Activated CD4-positive, alpha-beta T cell treated with anti-CD3 and anti-CD28 coated beads for 36 hours (primary cell): ENCODE results near the gene BPIFB3. TPM values are rescaled to one million over a fixed set of nuclear protein-coding genes. Genes with fewer than 3 reads are reported as not detected.
"Not testable (repeated sequence)": the region's sequence is repeated elsewhere in the genome, so short reads cannot be mapped to it uniquely, and the experiment has no call there.

ENCODE experiments used
- ATAC-seq: fragments of 200-7000 bp; cut with Tn5 transposase; one replicate; pipeline ENCODE4 v1.10.0; 2021; ENCODE audit warnings: mild to moderate bottlenecking, moderate library complexity
- CTCF ChIA-PET: fragments of 350-600 bp; sonication (Branson Sonifier 250); formaldehyde crosslinking; loops from one replicate; lab custom pipeline; 2021; ENCODE audit warnings: antibody characterized with exemption; lab: Charles Lee
- POLR2A ChIA-PET: fragments of 350-600 bp; sonication (Branson Sonifier 250); formaldehyde crosslinking; loops from one replicate; lab custom pipeline; 2021; ENCODE audit warnings: antibody characterized with exemption, inconsistent platforms; lab: Charles Lee
- DNase-seq: peaks from one replicate; pipeline ENCODE4 v3.0.0-alpha.2; 2020
- H3K27ac Mint-ChIP-seq: one replicate; pipeline ENCODE4 v1.8.0; 2021; ENCODE audit warnings: mixed read lengths
- H3K27me3 Mint-ChIP-seq: one replicate; pipeline ENCODE4 v1.8.0; 2021; ENCODE audit warnings: mixed read lengths
- H3K36me3 Mint-ChIP-seq: one replicate; pipeline ENCODE4 v1.8.0; 2021; ENCODE audit warnings: low read depth, mixed read lengths
- H3K4me1 Mint-ChIP-seq: one replicate; pipeline ENCODE4 v1.8.0; 2021; ENCODE audit warnings: mixed read lengths
- H3K4me3 Mint-ChIP-seq: one replicate; pipeline ENCODE4 v1.8.0; 2021; ENCODE audit warnings: mild to moderate bottlenecking, moderate library complexity, mixed read lengths
- H3K9me3 Mint-ChIP-seq: one replicate; pipeline ENCODE4 v1.8.0; 2021; ENCODE audit warnings: low read depth, mixed read lengths
- intact Hi-C, 2 experiments: fragments of 100-400 bp; cut with DNase I in 1 of 2; cut with micrococcal nuclease in 1 of 2; formaldehyde crosslinking; loops; one replicate each; pipeline versions ENCODE4 v1.14.2 to v1.15.1; 2022 to 2024; cut with DNase I, micrococcal nuclease
- total RNA-seq, 2 experiments: library from RNA; stranded (reverse); gene quantifications; one replicate each; pipeline ENCODE4 v1.2.3, GENCODE V29; 2021

BPIFB3 gene
- total RNA-seq, 2 experiments from 2014 or later = not detected

DNA sequence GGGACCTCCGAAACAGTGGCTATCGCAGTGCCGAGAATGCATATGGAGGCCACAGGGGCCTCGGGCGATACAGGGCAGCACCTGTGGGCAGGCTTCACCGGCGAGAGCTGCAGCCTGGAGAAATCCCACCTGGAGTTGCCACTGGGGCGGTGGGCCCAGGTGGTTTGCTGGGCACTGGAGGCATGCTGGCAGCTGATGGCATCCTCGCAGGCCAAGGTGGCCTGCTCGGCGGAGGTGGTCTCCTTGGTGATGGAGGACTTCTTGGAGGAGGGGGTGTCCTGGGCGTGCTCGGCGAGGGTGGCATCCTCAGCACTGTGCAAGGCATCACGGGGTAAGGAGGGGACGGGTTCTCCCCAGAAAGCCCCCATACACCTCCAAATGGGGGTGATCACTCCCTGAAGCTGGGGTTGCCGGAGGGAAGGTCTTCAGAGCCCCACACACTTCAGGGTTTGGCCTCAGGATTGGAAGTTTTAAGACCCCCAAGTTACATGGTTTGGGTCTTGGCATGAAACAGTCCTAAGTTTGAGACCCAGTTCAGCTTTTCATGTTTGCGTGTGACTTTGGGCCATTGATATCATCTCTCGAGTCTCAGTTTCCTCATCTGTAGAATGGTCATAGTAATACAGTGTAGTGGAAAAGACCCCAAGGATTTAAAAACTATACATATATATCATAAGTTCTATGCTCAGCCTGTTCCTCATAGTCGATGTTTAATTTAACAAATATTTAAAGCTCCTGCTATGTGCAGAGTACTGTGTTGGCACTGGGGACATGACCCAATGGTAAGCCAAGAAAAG is 30.0 kb downstream of the BPIFB3 start:
- POLR2A ChIA-PET = no interaction called here
- Mint-ChIP-seq H3K27ac (no peak overlapping the region), H3K36me3 (no peaks in the 10 kb centered on the region), H3K4me1 (no peaks in the 10 kb centered on the region), H3K4me3 (no peak overlapping the region), H3K9me3 (no peaks in the 10 kb centered on the region), H3K27me3 (no peaks in the 10 kb centered on the region)
- DNase-seq (no peak), ATAC-seq (no peak)
- CTCF ChIA-PET = interaction anchor here (0.7 kb wide), 1 partner anchor 12 kb away, joined by 5 read pairs; no protein-coding TSS in a partner anchor
- intact Hi-C loops = no loop called here

GRCh38 chr20:33084722-33085121 is 31.0 kb downstream of the BPIFB3 start:
- H3K4me1 Mint-ChIP-seq = no peaks in the 10 kb centered on the region
- H3K27me3 Mint-ChIP-seq = no peaks in the 10 kb centered on the region
- CTCF ChIA-PET = interaction anchor here (0.9 kb wide), 1 partner anchor 9 kb away, joined by 3 read pairs; no protein-coding TSS in a partner anchor
- no peak overlapping the region for H3K4me3 Mint-ChIP-seq
- POLR2A ChIA-PET = no interaction called here
- no peak for ATAC-seq
- no peak overlapping the region for H3K27ac Mint-ChIP-seq
- H3K36me3 Mint-ChIP-seq = no peaks in the 10 kb centered on the region
- H3K9me3 Mint-ChIP-seq = no peaks in the 10 kb centered on the region
- intact Hi-C loops = no loop called here
- no peak for DNase-seq

- Mint-ChIP-seq H3K4me1 (no peaks in the 10 kb centered on the region), H3K27ac (no peak overlapping the region), H3K36me3 (no peaks in the 10 kb centered on the region), H3K4me3 (no peak overlapping the region), H3K9me3 (no peaks in the 10 kb centered on the region), H3K27me3 (no peaks in the 10 kb centered on the region)
- CTCF ChIA-PET = interaction anchor here (0.5 to 1.5 kb wide), 3 partner anchors 10 to 289 kb away, joined by 3 to 4 read pairs (median 3); no protein-coding TSS in a partner anchor
- POLR2A ChIA-PET = no interaction called here
- intact Hi-C loops = no loop called here
- no peak for DNase-seq
- no peak for ATAC-seq
Observed at GRCh38 chr20:33086052-33086722, 32.5 kb downstream of the BPIFB3 start.

- Mint-ChIP-seq H3K4me1 (peaks cover 2% of the 10 kb centered on the region), H3K36me3 (no peaks in the 10 kb centered on the region), H3K9me3 (no peaks in the 10 kb centered on the region), H3K4me3 (no peak overlapping the region), H3K27ac (no peak overlapping the region), H3K27me3 (no peaks in the 10 kb centered on the region)
- no peak for DNase-seq
- intact Hi-C loops = loop anchor here in 1 of 2 experiments (10.0 kb wide), 1 partner anchor 416 kb away; the partner anchor contains the start of gene C20orf203
- no peak for ATAC-seq
- POLR2A ChIA-PET = no interaction called here
- CTCF ChIA-PET = interaction anchor here (0.8 to 1.4 kb wide), 2 partner anchors 86 to 93 kb away, joined by 3 to 4 read pairs; no protein-coding TSS in a partner anchor
Observed at GRCh38 chr20:33091147-33091546, 37.4 kb downstream of the BPIFB3 start.

DNA sequence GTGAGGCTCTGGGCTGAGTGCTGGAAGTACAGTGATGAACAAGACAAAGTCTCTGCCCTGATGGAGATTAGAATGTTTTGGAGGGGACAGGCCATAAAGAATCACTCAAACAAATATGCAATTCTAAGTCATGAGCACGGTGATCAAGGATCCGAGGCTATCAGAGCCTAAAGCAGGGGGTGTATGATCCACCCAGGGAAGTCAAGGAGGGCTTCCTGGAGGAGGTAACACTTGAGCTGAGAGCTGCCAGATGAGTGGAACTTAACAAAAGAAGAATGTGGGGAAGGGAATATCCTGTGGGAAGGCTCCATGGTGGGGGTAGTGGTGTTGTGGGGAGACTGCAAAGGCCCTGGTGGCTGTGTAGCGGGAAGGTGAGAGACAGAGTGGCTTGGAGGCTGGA is 38.0 kb downstream of the BPIFB3 start:
- ChIA-PET POLR2A (no interaction called here), CTCF (no interaction called here)
- Mint-ChIP-seq H3K9me3 (no peaks in the 10 kb centered on the region), H3K36me3 (no peaks in the 10 kb centered on the region), H3K27me3 (no peaks in the 10 kb centered on the region), H3K4me3 (no peak overlapping the region), H3K4me1 (peaks cover 2% of the 10 kb centered on the region), H3K27ac (no peak overlapping the region)
- DNase-seq = no peak
- intact Hi-C loops = loop anchor here in 1 of 2 experiments (10.0 kb wide), 1 partner anchor 417 kb away; the partner anchor contains the start of gene C20orf203
- no peak for ATAC-seq

GRCh38 chr20:33092361-33092760 is 38.7 kb downstream of the BPIFB3 start:
- H3K27ac Mint-ChIP-seq = no peak overlapping the region
- ATAC-seq (no peak), DNase-seq (no peak)
- no peaks in the 10 kb centered on the region for H3K36me3 Mint-ChIP-seq
- H3K4me1 Mint-ChIP-seq = peaks cover 2% of the 10 kb centered on the region
- intact Hi-C loops = loop anchor here in 1 of 2 experiments (10.0 kb wide), 1 partner anchor 418 kb away; the partner anchor contains the start of gene C20orf203
- ChIA-PET POLR2A (no interaction called here), CTCF (interaction anchor here (0.7 kb wide), 1 partner anchor 644 kb away, joined by 3 read pairs; no protein-coding TSS in a partner anchor)
- no peaks in the 10 kb centered on the region for H3K27me3 Mint-ChIP-seq
- no peaks in the 10 kb centered on the region for H3K9me3 Mint-ChIP-seq
- H3K4me3 Mint-ChIP-seq = no peak overlapping the region

GRCh38 chr20:33093074-33093473 is 39.4 kb downstream of the BPIFB3 start:
- ATAC-seq (no peak), DNase-seq (no peak)
- H3K27ac Mint-ChIP-seq = no peak overlapping the region
- CTCF ChIA-PET = no interaction called here
- no peaks in the 10 kb centered on the region for H3K36me3 Mint-ChIP-seq
- H3K4me1 Mint-ChIP-seq = peaks cover 2% of the 10 kb centered on the region
- H3K27me3 Mint-ChIP-seq = no peaks in the 10 kb centered on the region
- intact Hi-C loops = loop anchor here in 1 of 2 experiments (10.0 kb wide), 1 partner anchor 418 kb away; the partner anchor contains the start of gene C20orf203
- POLR2A ChIA-PET = no interaction called here
- no peak overlapping the region for H3K4me3 Mint-ChIP-seq
- no peaks in the 10 kb centered on the region for H3K9me3 Mint-ChIP-seq

DNA sequence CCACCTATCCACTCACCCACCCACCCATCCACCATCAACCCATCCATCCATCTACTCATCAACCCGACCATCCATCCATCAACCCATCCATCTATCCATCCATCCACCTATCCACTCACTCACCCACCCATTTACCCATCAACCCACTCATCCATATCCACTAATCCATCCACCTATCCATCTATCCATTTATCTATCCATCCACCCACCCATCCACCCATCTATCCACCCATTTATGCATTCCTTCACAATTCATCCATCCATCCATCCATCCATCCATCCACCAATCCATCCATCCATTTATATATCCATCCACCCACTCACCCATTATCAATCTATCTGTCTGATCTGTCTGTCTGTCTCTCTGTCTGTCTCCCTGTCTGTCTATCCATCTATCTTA is 39.9 kb downstream of the BPIFB3 start:
- H3K27me3 Mint-ChIP-seq = no peaks in the 10 kb centered on the region
- H3K36me3 Mint-ChIP-seq = no peaks in the 10 kb centered on the region
- peaks cover 2% of the 10 kb centered on the region for H3K4me1 Mint-ChIP-seq
- ChIA-PET POLR2A (no interaction called here), CTCF (interaction anchor here (0.9 kb wide), 1 partner anchor 148 kb away, joined by 3 read pairs; no protein-coding TSS in a partner anchor)
- ATAC-seq (no peak), DNase-seq (no peak)
- no peak overlapping the region for H3K4me3 Mint-ChIP-seq
- H3K9me3 Mint-ChIP-seq = no peaks in the 10 kb centered on the region
- H3K27ac Mint-ChIP-seq = no peak overlapping the region
- intact Hi-C loops = loop anchor here in 1 of 2 experiments (10.0 kb wide), 1 partner anchor 419 kb away; the partner anchor contains the start of gene C20orf203

DNA sequence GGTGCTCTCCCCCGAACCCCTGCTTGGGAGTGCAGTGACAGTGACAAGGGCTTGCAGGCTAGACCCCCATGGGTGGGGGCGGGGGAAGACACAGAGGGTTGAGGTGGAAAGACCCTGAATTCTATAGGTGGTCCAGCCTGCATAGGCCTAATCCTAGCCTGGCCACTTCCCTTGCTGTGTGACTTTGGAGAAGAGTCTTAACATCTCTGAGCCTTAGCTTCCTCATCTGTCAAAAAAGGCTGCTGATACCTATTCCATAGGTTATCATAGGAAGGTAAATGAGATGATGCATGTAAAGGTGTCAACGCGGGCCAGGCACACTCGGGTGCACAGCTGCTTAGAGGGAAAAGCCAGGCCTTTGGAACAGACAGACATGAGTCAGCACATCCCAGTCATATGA is 41.5 kb downstream of the BPIFB3 start:
- ATAC-seq (no peak), DNase-seq (no peak)
- peaks cover 2% of the 10 kb centered on the region for H3K4me1 Mint-ChIP-seq
- intact Hi-C loops = loop anchor here (5.0 to 10.0 kb wide), 3 partner anchors 202 to 420 kb away; partner anchors contain the start of gene C20orf203 (in 1 of the 2)
- no peak overlapping the region for H3K27ac Mint-ChIP-seq
- no peak overlapping the region for H3K4me3 Mint-ChIP-seq
- POLR2A ChIA-PET = no interaction called here
- H3K27me3 Mint-ChIP-seq = no peaks in the 10 kb centered on the region
- CTCF ChIA-PET = interaction anchor here (0.5 to 3.2 kb wide), 4 partner anchors 193 to 312 kb away, joined by 3 to 16 read pairs (median 4); no protein-coding TSS in a partner anchor
- H3K9me3 Mint-ChIP-seq = no peaks in the 10 kb centered on the region
- H3K36me3 Mint-ChIP-seq = no peaks in the 10 kb centered on the region

DNA sequence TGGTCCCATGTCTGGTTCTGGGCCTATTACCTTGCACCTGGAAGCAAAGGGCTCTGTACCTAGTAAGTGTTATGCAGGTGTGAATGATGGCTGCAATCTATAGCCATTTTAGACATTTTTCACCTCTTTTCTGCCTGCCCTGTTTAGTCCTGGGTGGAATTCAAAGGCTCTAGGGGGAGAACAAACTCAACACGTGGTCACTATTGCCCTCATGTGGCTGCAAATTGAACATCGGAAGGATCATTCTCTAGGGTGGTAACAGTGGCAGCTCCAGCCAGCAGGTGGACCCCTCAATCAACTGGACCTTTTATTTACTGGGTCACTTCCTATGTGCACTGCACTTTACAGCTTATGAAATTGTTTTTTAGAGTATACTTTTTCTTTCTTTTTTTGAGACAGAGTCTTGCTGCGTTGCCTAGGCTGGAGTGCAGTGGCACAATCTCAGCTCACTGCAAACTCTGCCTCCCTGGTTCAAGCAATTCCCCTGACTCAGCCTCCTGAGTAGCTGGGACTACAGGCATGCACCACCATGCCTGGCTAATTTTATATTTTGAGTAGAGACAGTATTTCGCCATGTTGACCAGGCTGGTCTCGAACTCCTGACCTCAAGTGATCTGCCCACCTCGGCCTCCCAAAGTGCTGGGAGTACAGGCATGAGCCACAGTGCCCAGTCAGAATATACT is 42.3 kb downstream of the BPIFB3 start:
- H3K4me3 Mint-ChIP-seq, H3K9me3 Mint-ChIP-seq, H3K27ac Mint-ChIP-seq, H3K4me1 Mint-ChIP-seq, H3K27me3 Mint-ChIP-seq, H3K36me3 Mint-ChIP-seq: not testable (repeated sequence)
- DNase-seq = peak; percentile 70
- peak; percentile 87 for ATAC-seq
- intact Hi-C loops = loop anchor here (1.0 to 10.0 kb wide), 6 partner anchors 194 to 421 kb away; partner anchors contain the start of gene C20orf203 (in 1 of the 2)
- POLR2A ChIA-PET = interaction anchor here (0.6 kb wide), 1 partner anchor 184 kb away, joined by 4 read pairs; no protein-coding TSS in a partner anchor
- CTCF ChIA-PET = interaction anchor here (0.5 to 3.2 kb wide), 18 partner anchors 9 to 1310 kb away, joined by 3 to 16 read pairs (median 4); no protein-coding TSS in a partner anchor
